ENCODE results near the gene ITIH1. TPM values are rescaled to one million over a fixed set of nuclear protein-coding genes. Genes with fewer than 3 reads are reported as not detected.

The ITIH1 gene
- total and polyA plus RNA-seq, 2 donors (not counting 3 experiments of a cell fraction or from before 2014, with no cell fraction given) = not detected

DNA sequence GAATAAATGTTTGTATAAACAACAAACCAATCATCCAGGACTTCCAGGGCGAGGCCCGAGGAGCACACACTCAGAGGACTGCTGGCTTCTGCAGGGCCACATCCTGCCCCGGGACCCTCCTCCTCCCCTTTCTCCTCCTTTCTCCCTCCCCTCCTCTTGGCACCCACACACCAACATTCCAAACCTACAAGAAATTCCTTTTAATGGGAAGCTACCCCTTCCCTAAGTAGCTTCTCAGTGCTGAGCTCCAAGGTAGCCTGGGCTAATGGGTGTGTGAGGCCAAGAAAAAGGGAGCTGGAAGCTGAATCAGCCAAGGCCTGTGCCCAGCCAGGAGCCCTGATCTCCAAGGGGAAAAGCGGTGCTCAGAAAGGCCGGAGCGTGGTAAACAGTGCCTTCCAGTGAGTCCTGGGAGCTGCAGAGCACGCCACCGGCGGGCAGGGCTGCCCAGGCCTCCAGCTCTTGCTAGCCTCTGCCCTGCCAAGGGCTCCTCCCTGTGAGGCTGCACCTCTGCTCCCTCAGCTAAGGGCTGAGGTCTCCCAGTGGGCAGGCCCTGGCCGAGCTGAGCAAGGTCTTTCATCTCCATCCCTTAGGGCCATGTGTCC is 21.1 kb downstream of the ITIH1 start:
- Histone ChIP-seq H3K79me2 (ENCODE audit: control insufficient read depth, insufficient read depth, low read length) (no peaks in the 10 kb centered on the region), H3K27ac (ENCODE audit: insufficient read depth, low read depth, low read length) (no peak overlapping the region), H3K27me3 (ENCODE audit: control insufficient read depth in 2 of 2, insufficient read depth in 2 of 2, low read length in 2 of 2) (no peaks in the 10 kb centered on the region), H2AFZ (ENCODE audit: low read depth, low read length) (no peak overlapping the region), H4K20me1 (replicated peaks; ENCODE audit: control insufficient read depth, extremely low read depth, insufficient read depth, low read length) (no peaks in the 10 kb centered on the region), H3K4me2 (ENCODE audit: insufficient read depth, low read length) (no peak overlapping the region), H3K36me3 (ENCODE audit: control insufficient read depth in 2 of 2, extremely low read depth in 1 of 2, insufficient read depth in 2 of 2, low read length in 2 of 2) (no peaks in the 10 kb centered on the region), H3K4me1 (ENCODE audit: control insufficient read depth, extremely low read depth, insufficient read depth, low read length) (no peaks in the 10 kb centered on the region), H3K9ac (replicated peaks; ENCODE audit: extremely low read depth, insufficient read depth, low read length) (no peak overlapping the region), H3K9me3 (replicated peaks; ENCODE audit: control insufficient read depth, insufficient read depth, low read length) (no peaks in the 10 kb centered on the region), H3K9me1 (replicated peaks; ENCODE audit: control insufficient read depth, extremely low read depth, insufficient read depth, low read length) (no peaks in the 10 kb centered on the region), H3K4me3 (replicated peaks in 1 of 3; ENCODE audit: insufficient read depth in 1 of 3, low read depth in 1 of 3, low read length in 3 of 3) (no peak overlapping the region)
- dilution Hi-C loops (cut with MboI; ENCODE audit: extremely low pct_ligation_motif_present, low sequenced_read_pairs) = no loop called here
- FAIRE-seq (no peak), DNase-seq (ENCODE audit: low read depth, low spot score) (no peak)
- TF ChIP-seq, protein P1, sequence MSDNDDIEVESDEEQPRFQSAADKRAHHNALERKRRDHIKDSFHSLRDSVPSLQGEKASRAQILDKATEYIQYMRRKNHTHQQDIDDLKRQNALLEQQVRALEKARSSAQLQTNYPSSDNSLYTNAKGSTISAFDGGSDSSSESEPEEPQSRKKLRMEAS (IDR thresholded peaks at IDR 0.05; ENCODE audit: insufficient read depth, insufficient read length) = no peak
- no peak for TF ChIP-seq POLR2AphosphoS5 (IDR thresholded peaks at IDR 0.05; ENCODE audit: insufficient read depth, low read depth, low read length)
- TF ChIP-seq FOS (IDR thresholded peaks at IDR 0.05; ENCODE audit: borderline replicate concordance, insufficient read depth, low read length) = no peak
- no peak for TF ChIP-seq EZH2 (IDR thresholded peaks at IDR 0.05; ENCODE audit: borderline replicate concordance, low read depth, low read length, severe bottlenecking)
- no peak for TF ChIP-seq JUN (IDR thresholded peaks at IDR 0.05; ENCODE audit: borderline replicate concordance, insufficient read depth, insufficient read length, low read depth)
- TF ChIP-seq CTCF (IDR thresholded peaks at IDR 0.05; ENCODE audit: extremely low read depth in 1 of 2, insufficient read depth in 1 of 2, low read depth in 1 of 2, low read length in 2 of 2) = no peak
- TF ChIP-seq MYC (IDR thresholded peaks at IDR 0.05; ENCODE audit: low read depth, low read length) = no peak
- TF ChIP-seq POLR2A (IDR thresholded peaks at IDR 0.05; ENCODE audit: low read depth, low read length) = no peak
- intact Hi-C loops (cut with micrococcal nuclease) = no loop called here
- POLR2A ChIA-PET = no interaction called here
- BruUV-seq (replicated peaks) = no TSS peak
- CTCF ChIA-PET = interaction anchor here (0.7 to 2.6 kb wide), 14 partner anchors 9 to 56 kb away, joined by 3 to 13 read pairs (median 4); no protein-coding TSS in a partner anchor

All from endothelial cell of umbilical vein (primary cell).